ENCODE measurements around the gene RASGRF1. TPM values are rescaled to one million over a fixed set of nuclear protein-coding genes. Genes with fewer than 3 reads are reported as not detected.

The RASGRF1 gene
- total RNA-seq, 1 experiment from 2014 or later: not detected

DNA sequence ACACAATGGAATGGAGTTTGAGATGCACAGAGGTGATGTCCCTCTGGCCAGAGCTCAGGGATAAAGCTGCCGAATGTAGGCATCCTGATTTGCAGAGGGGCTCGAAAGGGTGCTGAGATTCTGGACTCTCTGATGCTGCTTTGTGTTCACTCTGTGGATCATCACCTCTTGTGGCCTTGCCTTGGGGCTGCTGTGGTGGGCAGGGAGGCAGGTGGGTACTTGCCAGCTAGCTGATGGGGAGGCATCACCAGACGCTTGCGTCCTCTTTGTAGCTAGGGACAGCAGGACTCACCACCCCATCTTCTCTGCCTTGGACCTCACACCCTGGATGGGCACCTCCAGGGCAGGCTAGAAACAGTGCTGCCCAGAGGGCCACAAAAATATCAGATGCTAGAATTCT, 14.6 kb upstream of the RASGRF1 start:
- Histone ChIP-seq H3K27ac (ENCODE audit: low read length) (no peak overlapping the region), H3K4me1 (ENCODE audit: insufficient read depth, low read length) (no peaks in the 10 kb centered on the region), H3K79me2 (ENCODE audit: low read length) (no peaks in the 10 kb centered on the region), H3K9ac (ENCODE audit: low read length) (no peak overlapping the region), H3K9me2 (replicated peaks; ENCODE audit: low read length) (no peaks in the 10 kb centered on the region), H3K27me3 (ENCODE audit: low read length) (peaks cover 34% of the 10 kb centered on the region), H3K9me3 (ENCODE audit: low read length) (no peaks in the 10 kb centered on the region), H3K36me3 (ENCODE audit: low read depth, low read length) (no peaks in the 10 kb centered on the region), H2AFZ (ENCODE audit: low read length) (no peak overlapping the region), H4K20me1 (ENCODE audit: low read length) (no peaks in the 10 kb centered on the region), H3F3A (ENCODE audit: low read length, unreplicated experiment) (no peaks in the 10 kb centered on the region), H3K4me2 (ENCODE audit: low read length) (no peak overlapping the region), H3K4me3 (ENCODE audit: low read length) (no peak overlapping the region)
- no TSS peak for BruUV-seq (replicated peaks)
- ChIA-PET POLR2A (ENCODE audit: unreplicated experiment) (no interaction called here), CTCF (no interaction called here)
- no peak for ATAC-seq
- no peak for DNase-seq
- intact Hi-C loops (cut with micrococcal nuclease): no loop called here
- no peak for TF ChIP-seq EZH2 (IDR thresholded peaks at IDR 0.05; ENCODE audit: low read length, unreplicated experiment)
- no peak for TF ChIP-seq EZH2phosphoT487 (IDR thresholded peaks at IDR 0.05; ENCODE audit: borderline replicate concordance, low read length)
- TF ChIP-seq, protein P1, sequence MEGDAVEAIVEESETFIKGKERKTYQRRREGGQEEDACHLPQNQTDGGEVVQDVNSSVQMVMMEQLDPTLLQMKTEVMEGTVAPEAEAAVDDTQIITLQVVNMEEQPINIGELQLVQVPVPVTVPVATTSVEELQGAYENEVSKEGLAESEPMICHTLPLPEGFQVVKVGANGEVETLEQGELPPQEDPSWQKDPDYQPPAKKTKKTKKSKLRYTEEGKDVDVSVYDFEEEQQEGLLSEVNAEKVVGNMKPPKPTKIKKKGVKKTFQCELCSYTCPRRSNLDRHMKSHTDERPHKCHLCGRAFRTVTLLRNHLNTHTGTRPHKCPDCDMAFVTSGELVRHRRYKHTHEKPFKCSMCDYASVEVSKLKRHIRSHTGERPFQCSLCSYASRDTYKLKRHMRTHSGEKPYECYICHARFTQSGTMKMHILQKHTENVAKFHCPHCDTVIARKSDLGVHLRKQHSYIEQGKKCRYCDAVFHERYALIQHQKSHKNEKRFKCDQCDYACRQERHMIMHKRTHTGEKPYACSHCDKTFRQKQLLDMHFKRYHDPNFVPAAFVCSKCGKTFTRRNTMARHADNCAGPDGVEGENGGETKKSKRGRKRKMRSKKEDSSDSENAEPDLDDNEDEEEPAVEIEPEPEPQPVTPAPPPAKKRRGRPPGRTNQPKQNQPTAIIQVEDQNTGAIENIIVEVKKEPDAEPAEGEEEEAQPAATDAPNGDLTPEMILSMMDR (conservative IDR thresholded peaks at IDR 0.05; ENCODE audit: low read depth, low read length): no peak

DNA sequence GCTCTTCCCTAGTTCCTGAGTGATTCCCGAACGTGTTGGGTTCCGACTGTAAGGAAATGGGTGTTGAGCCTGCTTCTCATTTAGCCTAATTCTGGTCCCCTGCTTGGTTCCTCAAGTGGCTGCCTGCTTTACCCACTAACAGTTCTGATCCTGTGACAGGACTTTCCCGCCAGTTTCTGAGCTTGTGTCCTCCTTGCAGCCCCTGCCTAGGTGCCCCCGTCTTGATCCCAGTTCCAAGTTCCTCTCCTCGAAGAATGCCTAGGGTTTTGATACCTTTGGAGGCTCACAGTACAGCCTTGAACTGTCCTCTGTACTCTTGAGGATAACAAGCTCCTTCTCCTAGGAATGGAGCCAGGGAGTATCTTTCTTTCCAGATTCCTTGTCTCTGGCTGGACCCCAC, 12.0 kb upstream of the RASGRF1 start:
- BruUV-seq (replicated peaks): no TSS peak
- Histone ChIP-seq H3K27me3 (ENCODE audit: low read length) (peaks cover 42% of the 10 kb centered on the region), H2AFZ (ENCODE audit: low read length) (no peak overlapping the region), H3K4me2 (ENCODE audit: low read length) (no peak overlapping the region), H3K79me2 (ENCODE audit: low read length) (no peaks in the 10 kb centered on the region), H4K20me1 (ENCODE audit: low read length) (no peaks in the 10 kb centered on the region), H3K4me3 (ENCODE audit: low read length) (no peak overlapping the region), H3K9ac (ENCODE audit: low read length) (no peak overlapping the region), H3K9me2 (replicated peaks; ENCODE audit: low read length) (no peaks in the 10 kb centered on the region), H3K4me1 (ENCODE audit: insufficient read depth, low read length) (no peaks in the 10 kb centered on the region), H3F3A (ENCODE audit: low read length, unreplicated experiment) (no peaks in the 10 kb centered on the region), H3K27ac (ENCODE audit: low read length) (no peak overlapping the region), H3K9me3 (ENCODE audit: low read length) (no peaks in the 10 kb centered on the region), H3K36me3 (ENCODE audit: low read depth, low read length) (no peaks in the 10 kb centered on the region)
- ChIA-PET CTCF (no interaction called here), POLR2A (ENCODE audit: unreplicated experiment) (no interaction called here)
- DNase-seq: no peak
- intact Hi-C loops (cut with micrococcal nuclease): no loop called here
- no peak for ATAC-seq
- TF ChIP-seq, protein P1 (conservative IDR thresholded peaks at IDR 0.05; ENCODE audit: low read depth, low read length): no peak
- TF ChIP-seq EZH2phosphoT487 (IDR thresholded peaks at IDR 0.05; ENCODE audit: borderline replicate concordance, low read length): no peak
- TF ChIP-seq EZH2 (IDR thresholded peaks at IDR 0.05; ENCODE audit: low read length, unreplicated experiment): no peak

DNA sequence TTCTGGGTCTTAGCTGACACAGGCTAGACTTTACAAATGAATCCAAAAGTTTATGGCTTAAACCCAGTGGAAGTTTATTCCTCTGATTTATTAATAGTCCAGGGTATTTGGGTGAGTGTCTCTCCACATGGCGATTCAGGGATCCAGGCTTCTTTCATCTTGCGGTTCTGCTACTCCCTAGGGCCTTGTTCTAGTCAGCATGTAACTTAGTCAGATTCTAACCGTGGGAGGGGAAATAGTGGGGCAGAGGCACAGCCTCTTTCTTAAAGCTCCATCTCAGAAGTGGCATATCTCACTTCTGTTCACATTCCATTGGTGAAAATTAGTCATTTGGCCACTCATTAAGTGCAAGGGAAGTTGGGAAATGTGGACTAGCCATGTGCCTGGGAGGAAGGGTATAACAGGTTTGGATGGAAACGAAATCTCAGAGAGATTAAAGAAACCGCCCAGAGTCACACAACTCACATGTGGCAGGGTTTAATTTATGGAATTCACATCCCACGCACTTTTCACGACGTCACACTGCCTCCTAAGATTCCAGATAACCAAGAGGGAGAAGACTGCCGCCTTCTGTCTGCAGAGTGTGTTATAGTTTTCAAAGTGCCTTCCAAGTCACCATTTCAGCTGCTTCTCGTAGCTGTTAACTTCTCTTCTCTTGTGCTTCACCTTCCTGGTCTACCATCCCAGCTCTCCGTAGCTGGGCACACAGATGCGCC, 11.4 kb upstream of the RASGRF1 start:
- no peaks in the 10 kb centered on the region for H3K4me1 ChIP-seq (ENCODE audit: insufficient read depth, low read length)
- ChIA-PET POLR2A (ENCODE audit: unreplicated experiment) (no interaction called here), CTCF (no interaction called here)
- no peak for ATAC-seq
- intact Hi-C loops (cut with micrococcal nuclease): no loop called here
- H3K79me2 ChIP-seq (ENCODE audit: low read length): no peaks in the 10 kb centered on the region
- no peak overlapping the region for H3K9ac ChIP-seq (ENCODE audit: low read length)
- H3K4me2 ChIP-seq (ENCODE audit: low read length): no peak overlapping the region
- no peaks in the 10 kb centered on the region for H3K9me3 ChIP-seq (ENCODE audit: low read length)
- no peaks in the 10 kb centered on the region for H3K36me3 ChIP-seq (ENCODE audit: low read depth, low read length)
- no TSS peak for BruUV-seq (replicated peaks)
- H2AFZ ChIP-seq (ENCODE audit: low read length): no peak overlapping the region
- no peak overlapping the region for H3K27ac ChIP-seq (ENCODE audit: low read length)
- peaks cover 43% of the 10 kb centered on the region for H3K27me3 ChIP-seq (ENCODE audit: low read length)
- no peaks in the 10 kb centered on the region for H3K9me2 ChIP-seq (replicated peaks; ENCODE audit: low read length)
- no peaks in the 10 kb centered on the region for H4K20me1 ChIP-seq (ENCODE audit: low read length)
- H3K4me3 ChIP-seq (ENCODE audit: low read length): no peak overlapping the region
- no peaks in the 10 kb centered on the region for H3F3A ChIP-seq (ENCODE audit: low read length, unreplicated experiment)
- no peak for DNase-seq
- TF ChIP-seq EZH2phosphoT487 (IDR thresholded peaks at IDR 0.05; ENCODE audit: borderline replicate concordance, low read length) (no peak), EZH2 (IDR thresholded peaks at IDR 0.05; ENCODE audit: low read length, unreplicated experiment) (no peak)
- TF ChIP-seq, protein P1 (conservative IDR thresholded peaks at IDR 0.05; ENCODE audit: low read depth, low read length): no peak
